Measurements from ENCODE around the gene TAAR2.
"Not testable (repeated sequence)": the region's sequence is repeated elsewhere in the genome, so short reads cannot be mapped to it uniquely, and the experiment has no call there.

Gene TAAR2

DNA sequence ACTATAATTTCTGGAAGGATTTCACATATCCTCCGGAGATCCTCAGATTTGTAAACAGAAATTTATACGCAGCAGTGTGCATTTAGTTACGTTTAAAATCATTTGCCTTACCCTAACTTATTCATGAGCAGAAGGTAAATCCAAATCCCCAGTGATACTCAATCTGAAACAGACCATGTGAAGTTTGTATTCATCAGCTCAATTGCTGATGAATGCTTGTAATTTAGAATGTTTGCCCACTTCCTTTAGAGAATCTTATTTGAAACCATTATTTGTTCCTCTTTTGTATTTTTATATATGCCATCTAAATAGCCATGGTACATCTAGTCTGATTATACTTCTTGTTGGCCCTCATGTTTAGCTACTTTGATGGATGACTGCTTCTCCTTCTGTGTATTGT lies 19.5 kb upstream of the TAAR2 start:
- Histone ChIP-seq H3K4me3 (ENCODE audit: low read length) (no peak overlapping the region), H3K4me1 (ENCODE audit: insufficient read depth, low read length) (no peaks in the 10 kb centered on the region), H2AFZ (ENCODE audit: low read depth, low read length) (no peak overlapping the region), H3K27me3 (ENCODE audit: insufficient read depth, low read length) (no peaks in the 10 kb centered on the region), H3K9me3 (ENCODE audit: low read length) (no peaks in the 10 kb centered on the region), H3K36me3 (ENCODE audit: insufficient read depth, low read length) (no peaks in the 10 kb centered on the region)

DNA sequence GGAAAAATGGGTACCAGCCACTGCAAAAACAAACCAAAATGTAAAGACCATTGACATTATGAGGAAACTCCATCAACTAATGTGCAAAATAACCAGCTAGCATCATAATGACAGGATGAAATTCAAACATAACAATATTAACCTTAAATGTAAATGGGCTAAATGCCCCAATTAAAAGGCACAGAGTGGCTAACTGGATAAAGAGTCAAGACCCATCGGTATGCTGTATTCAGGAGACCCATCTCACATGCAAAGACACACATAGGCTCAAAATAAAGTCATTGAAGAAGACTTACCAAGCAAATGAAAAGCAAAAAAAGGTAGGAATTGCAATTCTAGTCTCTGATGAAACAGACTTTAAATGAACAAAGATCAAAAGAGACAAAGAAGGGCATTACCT lies 13.1 kb upstream of the TAAR2 start:
- not testable (repeated sequence) for H3K4me1 ChIP-seq (ENCODE audit: insufficient read depth, low read length); H3K27me3 ChIP-seq (ENCODE audit: insufficient read depth, low read length); H3K36me3 ChIP-seq (ENCODE audit: insufficient read depth, low read length); H2AFZ ChIP-seq (ENCODE audit: low read depth, low read length); H3K9me3 ChIP-seq (ENCODE audit: low read length); H3K4me3 ChIP-seq (ENCODE audit: low read length)

DNA sequence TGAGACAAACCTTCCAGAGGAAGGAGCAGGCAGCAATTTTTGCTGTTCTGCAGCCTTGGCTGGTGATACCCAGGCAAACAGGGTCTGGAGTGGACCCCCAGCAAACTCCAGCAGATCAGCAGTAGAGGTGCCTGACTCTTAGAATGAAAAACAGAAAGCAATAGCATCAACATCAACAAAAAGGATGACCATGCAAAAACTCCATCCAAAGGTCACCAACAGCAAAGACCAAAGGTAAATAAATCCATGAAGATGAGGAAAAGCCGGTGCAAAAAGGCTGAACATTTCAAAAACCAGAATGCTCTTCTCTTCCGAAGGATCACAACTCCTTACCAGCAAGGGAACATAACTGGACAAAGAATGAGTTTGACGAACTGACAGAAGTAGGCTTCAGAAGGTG lies 11.8 kb upstream of the TAAR2 start:
- not testable (repeated sequence) for H3K9me3 ChIP-seq (ENCODE audit: low read length); H3K4me3 ChIP-seq (ENCODE audit: low read length); H3K27me3 ChIP-seq (ENCODE audit: insufficient read depth, low read length); H3K4me1 ChIP-seq (ENCODE audit: insufficient read depth, low read length); H3K36me3 ChIP-seq (ENCODE audit: insufficient read depth, low read length); H2AFZ ChIP-seq (ENCODE audit: low read depth, low read length)

DNA sequence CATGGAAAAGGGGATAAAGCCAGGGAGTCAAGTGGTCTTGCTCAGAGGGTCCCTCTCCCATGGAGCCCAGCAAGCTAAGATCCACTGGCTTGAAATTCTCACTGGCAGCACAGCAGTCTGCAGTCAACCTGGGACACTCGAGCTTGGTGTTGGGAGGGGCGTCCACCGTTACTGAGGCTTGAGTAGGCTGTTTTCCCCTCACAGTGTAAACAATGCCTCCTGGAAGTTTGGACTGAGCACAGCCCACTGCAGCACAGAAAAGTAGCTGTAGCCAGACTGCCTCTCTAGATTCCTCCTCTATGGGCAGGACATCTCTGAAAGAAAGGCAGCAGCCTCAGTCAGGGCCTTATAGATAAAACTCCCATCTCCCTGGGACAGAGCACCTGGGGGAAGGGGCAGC lies 11.2 kb upstream of the TAAR2 start:
- H3K36me3 ChIP-seq (ENCODE audit: insufficient read depth, low read length); H3K4me1 ChIP-seq (ENCODE audit: insufficient read depth, low read length); H2AFZ ChIP-seq (ENCODE audit: low read depth, low read length); H3K27me3 ChIP-seq (ENCODE audit: insufficient read depth, low read length); H3K9me3 ChIP-seq (ENCODE audit: low read length); H3K4me3 ChIP-seq (ENCODE audit: low read length): not testable (repeated sequence)

DNA sequence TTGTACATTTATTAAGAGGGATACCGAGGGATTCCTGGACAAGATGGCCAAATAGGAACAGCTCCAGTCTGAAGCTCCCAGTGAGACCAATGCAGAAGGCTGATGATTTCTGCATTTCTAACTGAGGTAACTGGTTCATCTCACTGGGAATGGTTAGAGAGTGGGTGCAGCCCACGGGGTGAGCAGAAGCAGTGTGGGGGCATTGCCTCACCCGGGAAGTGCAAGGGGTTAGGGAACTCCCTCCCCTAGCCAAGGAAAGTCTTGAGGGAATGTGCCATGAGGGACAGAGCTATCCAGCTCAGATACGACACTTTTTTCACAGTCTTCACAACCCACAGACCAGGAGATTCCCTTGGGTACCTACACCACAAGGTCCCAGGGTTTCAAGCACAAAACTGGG lies 10.7 kb upstream of the TAAR2 start:
- Histone ChIP-seq H3K4me1 (ENCODE audit: insufficient read depth, low read length) (no peaks in the 10 kb centered on the region), H3K4me3 (ENCODE audit: low read length) (no peak overlapping the region), H3K36me3 (ENCODE audit: insufficient read depth, low read length) (no peaks in the 10 kb centered on the region)

DNA sequence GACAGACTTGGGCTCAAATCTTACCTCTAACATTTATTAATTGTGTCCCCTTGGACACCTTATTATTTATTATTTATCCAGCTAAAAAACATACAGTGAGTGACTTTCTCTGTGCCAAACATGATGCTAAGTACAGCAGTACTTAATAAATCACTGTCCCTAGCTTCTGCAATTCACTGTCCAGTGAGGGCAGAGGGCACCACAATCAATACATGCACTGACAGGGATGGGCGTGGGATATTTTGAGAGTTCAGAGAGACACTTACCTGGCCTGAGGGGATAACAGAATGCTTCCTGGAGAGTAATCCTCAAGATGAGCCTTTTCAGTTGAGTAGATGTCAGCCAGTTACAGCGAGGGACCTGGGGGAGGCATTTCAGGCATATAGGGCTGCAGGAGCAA lies 9.3 kb upstream of the TAAR2 start:
- Histone ChIP-seq H2AFZ (ENCODE audit: low read depth, low read length) (no peak overlapping the region), H3K4me3 (ENCODE audit: low read length) (no peak overlapping the region), H3K9me3 (ENCODE audit: low read length) (no peaks in the 10 kb centered on the region), H3K36me3 (ENCODE audit: insufficient read depth, low read length) (no peaks in the 10 kb centered on the region), H3K4me1 (ENCODE audit: insufficient read depth, low read length) (no peaks in the 10 kb centered on the region), H3K27me3 (ENCODE audit: insufficient read depth, low read length) (no peaks in the 10 kb centered on the region)

More for the DNA sequence above, 10.7 kb upstream of the TAAR2 start:
- H3K27me3 ChIP-seq (ENCODE audit: insufficient read depth, low read length): no peaks in the 10 kb centered on the region
- no peak overlapping the region for H2AFZ ChIP-seq (ENCODE audit: low read depth, low read length)
- no peaks in the 10 kb centered on the region for H3K9me3 ChIP-seq (ENCODE audit: low read length)

DNA sequence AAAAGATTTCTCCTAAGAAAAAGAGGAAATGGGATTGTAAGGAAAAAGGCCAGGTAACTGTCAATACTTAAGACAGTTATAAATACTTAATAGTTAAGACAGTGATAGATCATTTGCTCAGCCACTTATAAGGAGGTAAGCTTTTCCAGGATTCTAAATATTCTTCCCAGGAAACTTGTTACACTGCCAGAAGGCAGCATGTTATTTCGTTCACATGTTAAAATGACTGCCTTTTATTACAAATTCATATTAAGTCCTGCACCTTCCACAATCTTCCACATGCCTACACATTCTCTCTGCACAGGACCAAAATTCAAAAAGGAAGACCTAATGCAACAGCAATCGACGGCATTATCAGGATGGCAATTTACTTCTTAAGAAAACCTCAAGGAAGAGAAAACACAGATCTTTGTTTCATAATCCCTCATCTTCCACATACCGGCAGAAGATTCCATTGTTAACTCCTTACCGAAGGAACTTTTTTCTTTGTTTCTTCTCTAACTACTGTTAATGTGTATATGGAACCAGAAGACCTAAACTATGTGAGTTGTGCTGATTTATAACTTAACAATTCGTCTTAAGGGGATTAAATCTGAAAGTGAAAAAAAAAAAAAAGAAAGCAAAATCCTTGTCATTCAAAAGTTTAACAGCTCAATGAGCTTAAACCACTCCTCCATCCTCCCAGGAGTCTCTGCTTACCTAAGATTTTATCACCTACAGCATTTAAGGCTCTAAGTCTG lies 799 bp downstream of the TAAR2 start:
- H3K4me3 ChIP-seq (ENCODE audit: low read length): no peak overlapping the region
- no peaks in the 10 kb centered on the region for H3K4me1 ChIP-seq (ENCODE audit: insufficient read depth, low read length)
- no peaks in the 10 kb centered on the region for H3K9me3 ChIP-seq (ENCODE audit: low read length)
- H2AFZ ChIP-seq (ENCODE audit: low read depth, low read length): no peak overlapping the region
- no peaks in the 10 kb centered on the region for H3K36me3 ChIP-seq (ENCODE audit: insufficient read depth, low read length)
- H3K27me3 ChIP-seq (ENCODE audit: insufficient read depth, low read length): no peaks in the 10 kb centered on the region

DNA sequence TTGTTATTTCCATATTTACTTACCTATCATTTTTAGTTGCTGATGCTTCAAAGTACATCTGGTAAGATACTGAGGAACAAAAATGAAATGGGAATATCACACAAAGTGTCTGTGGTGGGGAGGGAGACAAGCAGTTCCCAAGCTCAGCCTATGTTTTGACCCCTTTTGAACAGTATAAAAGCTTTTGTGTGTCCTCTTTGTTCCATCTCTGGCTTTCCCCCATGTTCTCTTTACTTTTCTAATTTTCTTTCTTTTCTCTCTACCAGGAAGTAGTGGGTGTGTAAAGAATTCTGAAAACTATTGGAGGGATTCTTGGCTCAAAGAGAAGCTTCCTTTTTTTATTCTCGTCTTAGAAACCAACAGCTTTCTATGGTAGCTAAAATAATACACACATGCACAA lies 7.4 kb downstream of the TAAR2 start:
- Histone ChIP-seq H3K4me1 (ENCODE audit: insufficient read depth, low read length) (peaks cover 14% of the 10 kb centered on the region), H3K36me3 (ENCODE audit: insufficient read depth, low read length) (no peaks in the 10 kb centered on the region), H3K9me3 (ENCODE audit: low read length) (no peaks in the 10 kb centered on the region), H3K4me3 (ENCODE audit: low read length) (no peak overlapping the region), H3K27me3 (ENCODE audit: insufficient read depth, low read length) (no peaks in the 10 kb centered on the region), H2AFZ (ENCODE audit: low read depth, low read length) (peak overlapping the region; percentile 33)

DNA sequence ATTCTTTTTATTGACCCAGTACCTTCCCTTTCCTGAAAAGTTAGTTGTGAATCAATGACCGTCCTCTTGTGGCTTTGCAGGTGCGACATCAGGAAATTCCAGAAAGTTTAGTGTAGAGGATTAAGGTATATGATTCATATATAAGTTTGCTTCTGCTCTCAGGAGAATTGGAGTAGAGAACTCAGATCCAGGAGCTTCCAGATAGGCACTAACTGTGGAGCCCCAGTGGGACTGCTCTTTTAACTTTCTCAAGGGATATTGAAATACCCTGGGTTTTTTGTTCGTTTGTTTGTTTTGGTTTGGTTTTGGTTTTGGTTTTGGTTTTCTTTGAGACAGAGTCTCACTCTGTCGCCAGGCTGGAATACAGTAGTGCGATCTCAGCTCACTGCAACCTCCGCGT lies 9.5 kb downstream of the TAAR2 start:
- Histone ChIP-seq H3K27me3 (ENCODE audit: insufficient read depth, low read length) (no peaks in the 10 kb centered on the region), H3K36me3 (ENCODE audit: insufficient read depth, low read length) (no peaks in the 10 kb centered on the region), H3K9me3 (ENCODE audit: low read length) (no peaks in the 10 kb centered on the region), H3K4me1 (ENCODE audit: insufficient read depth, low read length) (peaks cover 19% of the 10 kb centered on the region), H2AFZ (ENCODE audit: low read depth, low read length) (no peak overlapping the region), H3K4me3 (ENCODE audit: low read length) (no peak overlapping the region)

DNA sequence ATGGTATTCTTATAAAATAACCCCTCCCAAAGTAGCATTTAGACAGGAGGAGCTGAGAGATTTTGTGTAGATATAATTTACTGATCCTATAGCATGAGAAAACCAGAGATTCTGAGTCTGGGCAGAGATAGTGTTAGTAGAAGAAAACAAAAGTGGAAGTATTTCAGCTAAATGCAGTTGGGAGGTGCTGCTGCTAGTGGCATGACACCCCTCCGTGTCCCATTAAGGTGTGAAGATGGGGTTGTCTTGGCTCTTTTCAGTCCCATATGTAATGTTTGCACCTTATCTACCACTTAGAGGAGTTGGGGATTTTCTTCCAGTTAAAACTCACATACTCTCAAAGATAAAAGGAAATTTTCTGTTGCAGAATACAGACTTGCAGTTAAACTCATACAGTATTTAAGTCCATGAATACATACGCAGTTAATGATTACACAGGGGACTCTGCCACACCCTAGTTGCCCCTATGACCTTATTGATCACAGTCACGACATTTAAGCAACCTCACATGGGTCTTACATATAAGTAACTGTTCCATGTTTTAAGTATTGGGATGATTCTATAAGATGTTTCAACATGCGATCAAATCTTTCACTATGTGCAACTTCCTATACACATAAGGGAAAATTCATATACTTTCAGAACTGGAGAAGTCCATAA lies 11.5 kb downstream of the TAAR2 start:
- H3K27me3 ChIP-seq (ENCODE audit: insufficient read depth, low read length): no peaks in the 10 kb centered on the region
- no peaks in the 10 kb centered on the region for H3K36me3 ChIP-seq (ENCODE audit: insufficient read depth, low read length)
- no peaks in the 10 kb centered on the region for H3K9me3 ChIP-seq (ENCODE audit: low read length)
- peaks cover 29% of the 10 kb centered on the region for H3K4me1 ChIP-seq (ENCODE audit: insufficient read depth, low read length)
- H3K4me3 ChIP-seq (ENCODE audit: low read length): no peak overlapping the region
- H2AFZ ChIP-seq (ENCODE audit: low read depth, low read length): no peak overlapping the region

DNA sequence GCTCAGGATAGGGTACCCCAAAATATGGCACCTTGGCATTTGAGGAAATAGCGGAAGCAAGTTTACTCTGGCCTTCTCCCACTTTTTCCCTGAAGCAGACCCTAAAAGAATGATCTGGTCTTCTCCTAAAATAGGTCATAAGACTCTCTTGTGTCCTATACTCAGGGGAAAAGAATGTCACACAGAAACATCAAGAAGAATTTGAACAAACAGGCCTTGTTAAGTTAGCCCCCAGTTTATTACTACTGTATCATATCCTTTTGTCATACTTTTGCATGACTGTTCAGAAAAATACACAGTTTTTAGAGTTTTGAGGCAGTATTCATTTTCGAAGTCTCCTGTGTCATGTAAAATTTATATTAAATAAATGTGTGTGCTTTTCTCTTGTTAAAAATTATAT lies 12.5 kb downstream of the TAAR2 start:
- Histone ChIP-seq H2AFZ (ENCODE audit: low read depth, low read length) (no peak overlapping the region), H3K27me3 (ENCODE audit: insufficient read depth, low read length) (no peaks in the 10 kb centered on the region), H3K9me3 (ENCODE audit: low read length) (no peaks in the 10 kb centered on the region), H3K4me3 (ENCODE audit: low read length) (no peak overlapping the region), H3K4me1 (ENCODE audit: insufficient read depth, low read length) (peaks cover 20% of the 10 kb centered on the region), H3K36me3 (ENCODE audit: insufficient read depth, low read length) (no peaks in the 10 kb centered on the region)

DNA sequence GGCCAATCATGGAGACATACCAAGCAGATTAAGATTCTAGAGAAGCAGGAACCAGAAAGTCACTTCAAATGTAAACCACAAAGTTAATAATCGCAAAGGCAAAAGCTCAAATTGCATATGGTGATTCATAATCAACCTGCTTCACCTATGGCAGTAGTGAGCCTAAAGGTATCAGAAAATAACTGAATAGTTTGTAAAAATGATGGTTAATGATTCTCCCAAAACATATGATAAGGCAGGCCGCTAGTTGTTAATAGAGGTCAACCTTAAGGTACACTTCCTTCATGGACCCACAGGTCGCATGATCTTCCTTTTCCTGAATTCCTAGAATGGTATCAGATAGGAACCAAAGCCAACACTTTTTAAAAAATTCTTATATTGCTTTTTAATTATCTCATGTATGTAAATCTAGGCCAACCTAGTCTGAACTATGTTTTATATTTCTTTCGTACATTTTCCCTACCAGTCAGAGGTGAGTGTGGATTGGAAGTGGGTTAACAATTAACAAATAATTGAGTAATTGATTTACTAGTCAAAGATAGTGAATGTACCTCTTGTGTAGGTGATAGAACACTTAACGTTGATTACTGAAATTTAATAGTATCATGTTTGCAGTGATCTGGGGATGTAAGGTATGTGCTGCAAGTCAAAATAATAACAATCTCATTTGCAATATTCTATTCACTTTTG lies 16.4 kb downstream of the TAAR2 start:
- Histone ChIP-seq H3K9me3 (ENCODE audit: low read length) (no peaks in the 10 kb centered on the region), H3K27me3 (ENCODE audit: insufficient read depth, low read length) (no peaks in the 10 kb centered on the region), H2AFZ (ENCODE audit: low read depth, low read length) (no peak overlapping the region), H3K4me3 (ENCODE audit: low read length) (no peak overlapping the region), H3K4me1 (ENCODE audit: insufficient read depth, low read length) (peaks cover 15% of the 10 kb centered on the region), H3K36me3 (ENCODE audit: insufficient read depth, low read length) (no peaks in the 10 kb centered on the region)

DNA sequence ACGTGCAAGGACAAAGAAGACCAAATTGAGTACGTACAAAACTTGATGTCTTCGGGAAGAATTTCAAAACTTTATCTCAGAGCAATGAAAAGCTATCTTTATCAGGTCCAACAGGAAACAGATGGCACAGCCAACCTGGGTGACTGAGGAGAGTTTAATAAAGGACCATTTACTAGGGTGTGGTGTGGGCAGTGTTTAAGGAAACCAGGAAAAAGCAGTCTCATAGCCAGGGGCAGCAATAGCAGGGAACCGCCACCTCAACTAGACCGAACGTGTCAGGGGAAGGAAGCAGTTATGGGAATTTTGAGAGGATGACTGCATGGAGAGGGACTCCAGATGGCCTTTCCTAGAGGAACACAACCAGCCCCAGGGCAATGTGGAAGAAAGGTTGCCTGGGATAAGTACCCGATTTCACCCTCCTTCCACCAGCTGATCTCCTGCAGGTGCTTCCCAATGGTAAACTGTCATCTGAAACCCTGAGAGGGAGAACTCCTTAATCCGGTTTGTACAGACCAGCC lies 19.4 kb downstream of the TAAR2 start:
- Histone ChIP-seq H2AFZ (ENCODE audit: low read depth, low read length) (no peak overlapping the region), H3K9me3 (ENCODE audit: low read length) (no peaks in the 10 kb centered on the region), H3K4me3 (ENCODE audit: low read length) (no peak overlapping the region), H3K36me3 (ENCODE audit: insufficient read depth, low read length) (no peaks in the 10 kb centered on the region), H3K27me3 (ENCODE audit: insufficient read depth, low read length) (no peaks in the 10 kb centered on the region), H3K4me1 (ENCODE audit: insufficient read depth, low read length) (peaks cover 10% of the 10 kb centered on the region)
